ENCODE data around the gene CTDSP2. TPM values are rescaled to one million over a fixed set of nuclear protein-coding genes. Genes with fewer than 3 reads are reported as not detected.

The CTDSP2 gene
- total RNA-seq, 2 experiments from 2014 or later = 44.2 to 118 TPM

GRCh38 chr12:57869298-57869926, 22.9 kb upstream of the CTDSP2 start:
- ChIA-PET POLR2A (interaction anchor here (0.5 to 1.1 kb wide), 2 partner anchors 27 to 277 kb away, joined by 3 to 4 read pairs; no protein-coding TSS in a partner anchor), CTCF (ENCODE audit: unreplicated experiment) (no interaction called here)
- DNase-seq (ENCODE audit: low spot score) = no peak
- no peak overlapping the region for H3K27ac ChIP-seq (ENCODE audit: low read depth, low read length, poor library complexity, severe bottlenecking)
- intact Hi-C loops (cut with micrococcal nuclease; ENCODE audit: unreplicated experiment) = no loop called here
- H3K4me1 ChIP-seq (ENCODE audit: insufficient read depth, low read length, poor library complexity, severe bottlenecking) = peaks cover 4% of the 10 kb centered on the region
- no peaks in the 10 kb centered on the region for H4K20me1 ChIP-seq (ENCODE audit: insufficient read depth, low read length)
- H2AFZ ChIP-seq (ENCODE audit: low read length) = no peak overlapping the region
- no peak overlapping the region for H3K4me3 ChIP-seq (ENCODE audit: low read depth, low read length, poor library complexity, severe bottlenecking)
- BruUV-seq (replicated peaks) = no TSS peak
- no peaks in the 10 kb centered on the region for H3K36me3 ChIP-seq (ENCODE audit: insufficient read depth, low read length)
- no peaks in the 10 kb centered on the region for H3K9me3 ChIP-seq (ENCODE audit: low read length)
- no peaks in the 10 kb centered on the region for H3K9me2 ChIP-seq (ENCODE audit: insufficient read depth, low read length)
- TF ChIP-seq CTCF (conservative IDR thresholded peaks at IDR 0.05; ENCODE audit: low read length) (no peak), EZH2phosphoT487 (IDR thresholded peaks at IDR 0.05; ENCODE audit: borderline replicate concordance, low read depth, low read length) (no peak)
- no peak overlapping the region for H3K4me2 ChIP-seq (ENCODE audit: low read length)
- no peaks in the 10 kb centered on the region for H3K79me2 ChIP-seq (ENCODE audit: insufficient read depth, low read depth, low read length)

GRCh38 chr12:57868851-57869268, 22.3 kb upstream of the CTDSP2 start:
- Histone ChIP-seq H3K36me3 (ENCODE audit: insufficient read depth, low read length) (no peaks in the 10 kb centered on the region), H3K9me2 (ENCODE audit: insufficient read depth, low read length) (no peaks in the 10 kb centered on the region), H3K27ac (ENCODE audit: low read depth, low read length, poor library complexity, severe bottlenecking) (no peak overlapping the region), H3K4me2 (ENCODE audit: low read length) (no peak overlapping the region), H3K79me2 (ENCODE audit: insufficient read depth, low read depth, low read length) (no peaks in the 10 kb centered on the region), H2AFZ (ENCODE audit: low read length) (no peak overlapping the region), H3K9me3 (ENCODE audit: low read length) (no peaks in the 10 kb centered on the region), H3K4me3 (ENCODE audit: low read depth, low read length, poor library complexity, severe bottlenecking) (no peak overlapping the region), H3K4me1 (ENCODE audit: insufficient read depth, low read length, poor library complexity, severe bottlenecking) (peaks cover 4% of the 10 kb centered on the region), H4K20me1 (ENCODE audit: insufficient read depth, low read length) (no peaks in the 10 kb centered on the region)
- TF ChIP-seq EZH2phosphoT487 (IDR thresholded peaks at IDR 0.05; ENCODE audit: borderline replicate concordance, low read depth, low read length) (no peak), CTCF (conservative IDR thresholded peaks at IDR 0.05; ENCODE audit: low read length) (no peak)
- BruUV-seq (replicated peaks) = no TSS peak
- intact Hi-C loops (cut with micrococcal nuclease; ENCODE audit: unreplicated experiment) = no loop called here
- POLR2A ChIA-PET = no interaction called here
- DNase-seq (ENCODE audit: low spot score) = no peak
- CTCF ChIA-PET (ENCODE audit: unreplicated experiment) = no interaction called here

GRCh38 chr12:57868221-57868620, 21.7 kb upstream of the CTDSP2 start:
- no peak overlapping the region for H3K27ac ChIP-seq (ENCODE audit: low read depth, low read length, poor library complexity, severe bottlenecking)
- intact Hi-C loops (cut with micrococcal nuclease; ENCODE audit: unreplicated experiment) = no loop called here
- H3K4me1 ChIP-seq (ENCODE audit: insufficient read depth, low read length, poor library complexity, severe bottlenecking) = peaks cover 4% of the 10 kb centered on the region
- DNase-seq (ENCODE audit: low spot score) = no peak
- H3K4me3 ChIP-seq (ENCODE audit: low read depth, low read length, poor library complexity, severe bottlenecking) = no peak overlapping the region
- no peaks in the 10 kb centered on the region for H3K9me3 ChIP-seq (ENCODE audit: low read length)
- H3K36me3 ChIP-seq (ENCODE audit: insufficient read depth, low read length) = no peaks in the 10 kb centered on the region
- no peak overlapping the region for H2AFZ ChIP-seq (ENCODE audit: low read length)
- TF ChIP-seq CTCF (conservative IDR thresholded peaks at IDR 0.05; ENCODE audit: low read length) (no peak), EZH2phosphoT487 (IDR thresholded peaks at IDR 0.05; ENCODE audit: borderline replicate concordance, low read depth, low read length) (no peak)
- H3K9me2 ChIP-seq (ENCODE audit: insufficient read depth, low read length) = no peaks in the 10 kb centered on the region
- no peaks in the 10 kb centered on the region for H4K20me1 ChIP-seq (ENCODE audit: insufficient read depth, low read length)
- H3K79me2 ChIP-seq (ENCODE audit: insufficient read depth, low read depth, low read length) = no peaks in the 10 kb centered on the region
- CTCF ChIA-PET (ENCODE audit: unreplicated experiment) = no interaction called here
- no peak overlapping the region for H3K4me2 ChIP-seq (ENCODE audit: low read length)
- BruUV-seq (replicated peaks) = no TSS peak
- POLR2A ChIA-PET = no interaction called here
